UCSD-AML1 (cell line): ENCODE measurements around the gene CR1L.
"Not testable (repeated sequence)": the region's sequence is repeated elsewhere in the genome, so short reads cannot be mapped to it uniquely, and the experiment has no call there.

Source experiments
- DNase-seq: peaks from one replicate; lab custom pipeline; 2025; ENCODE audit not compliant: unreplicated experiment; lab: John Stamatoyannopoulos, UW

CR1L gene

DNA sequence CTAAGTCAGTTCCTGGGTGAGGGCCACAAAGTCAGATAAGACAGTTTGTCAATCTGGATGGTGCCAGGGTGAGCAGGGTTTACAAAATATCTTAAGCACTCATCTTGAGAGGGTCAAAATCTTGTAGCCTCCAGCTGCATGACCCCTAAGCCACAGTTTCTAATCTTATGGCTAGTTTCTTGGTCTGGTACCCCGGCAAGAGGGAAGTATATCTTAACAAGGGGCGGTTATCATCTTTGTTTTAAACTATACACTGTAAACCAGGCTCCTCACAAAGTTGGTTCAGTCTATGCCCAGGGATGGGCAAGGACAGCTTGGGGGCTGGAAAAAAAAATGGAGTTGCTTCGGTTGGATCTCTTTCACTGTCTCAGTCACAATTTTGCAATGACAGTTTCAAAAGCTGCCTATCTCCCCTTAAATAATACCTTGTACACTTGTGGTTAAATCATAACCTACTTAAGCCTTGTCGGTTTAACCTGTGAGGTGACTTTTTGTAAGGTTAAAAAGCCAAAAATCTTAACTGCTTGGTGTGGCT, 99.1 kb downstream of the CR1L start:
- no peak for DNase-seq

DNA sequence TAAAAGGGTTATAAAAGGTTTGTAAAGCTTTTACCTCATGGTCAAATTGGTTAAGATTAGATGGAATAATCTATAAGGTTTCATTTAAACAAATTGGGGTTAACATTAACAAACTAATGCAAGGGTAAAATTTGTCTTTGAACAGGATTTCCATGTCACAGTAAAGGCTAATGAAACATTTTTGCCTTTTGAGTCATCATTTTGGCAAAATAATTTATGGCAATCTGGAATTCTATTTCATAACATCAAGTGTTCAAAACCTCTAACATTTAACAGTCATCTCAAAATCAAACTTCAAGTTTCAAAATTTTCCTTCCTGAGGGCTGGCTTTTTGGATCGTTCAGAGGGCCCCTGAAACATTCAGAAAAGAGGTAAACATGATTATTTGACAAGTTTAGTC, 100.4 kb downstream of the CR1L start:
- no peak for DNase-seq

DNA sequence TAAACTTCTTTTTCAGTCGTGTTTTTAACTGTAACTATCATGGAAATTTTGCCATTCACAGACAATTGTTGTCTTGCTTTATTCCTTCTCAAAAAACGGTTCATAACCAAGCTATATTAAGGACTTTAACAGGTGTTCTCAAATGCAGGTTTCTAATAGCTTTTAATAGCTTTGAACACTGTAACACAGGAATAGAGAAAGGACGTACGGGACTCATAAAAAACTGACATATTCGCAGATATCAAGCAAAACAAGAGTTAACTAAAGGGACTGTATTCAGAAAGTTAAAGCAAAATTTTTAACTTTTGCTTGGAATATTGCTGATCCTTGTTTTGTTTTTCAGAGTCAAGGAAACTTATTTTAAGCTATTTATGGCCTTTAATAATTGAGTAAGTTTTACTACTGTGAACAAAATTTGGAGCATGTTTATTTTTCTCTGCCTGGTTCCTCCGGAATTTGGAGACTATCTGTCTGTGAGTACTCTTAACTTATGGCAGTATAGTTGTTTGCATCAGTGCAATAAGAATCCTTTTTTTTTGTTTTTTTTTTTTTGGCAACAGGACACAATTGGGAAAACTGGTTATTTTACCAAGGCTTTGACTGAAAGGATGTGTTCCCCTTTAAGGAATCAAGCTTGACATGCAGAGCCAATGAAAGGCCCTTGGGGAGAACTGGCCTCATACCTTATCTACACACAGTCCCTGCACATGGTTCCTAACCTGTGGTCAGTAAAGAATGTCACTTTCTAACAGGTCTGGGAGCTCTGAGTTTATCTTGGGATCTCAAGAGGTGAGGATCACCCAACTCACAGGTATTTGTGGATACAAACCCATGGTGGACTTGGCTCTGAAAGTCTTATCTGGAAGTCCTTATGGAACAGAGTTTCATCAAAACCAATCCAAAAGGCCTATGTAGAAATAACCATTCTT, 101.2 kb downstream of the CR1L start:
- DNase-seq, result no peak

DNA sequence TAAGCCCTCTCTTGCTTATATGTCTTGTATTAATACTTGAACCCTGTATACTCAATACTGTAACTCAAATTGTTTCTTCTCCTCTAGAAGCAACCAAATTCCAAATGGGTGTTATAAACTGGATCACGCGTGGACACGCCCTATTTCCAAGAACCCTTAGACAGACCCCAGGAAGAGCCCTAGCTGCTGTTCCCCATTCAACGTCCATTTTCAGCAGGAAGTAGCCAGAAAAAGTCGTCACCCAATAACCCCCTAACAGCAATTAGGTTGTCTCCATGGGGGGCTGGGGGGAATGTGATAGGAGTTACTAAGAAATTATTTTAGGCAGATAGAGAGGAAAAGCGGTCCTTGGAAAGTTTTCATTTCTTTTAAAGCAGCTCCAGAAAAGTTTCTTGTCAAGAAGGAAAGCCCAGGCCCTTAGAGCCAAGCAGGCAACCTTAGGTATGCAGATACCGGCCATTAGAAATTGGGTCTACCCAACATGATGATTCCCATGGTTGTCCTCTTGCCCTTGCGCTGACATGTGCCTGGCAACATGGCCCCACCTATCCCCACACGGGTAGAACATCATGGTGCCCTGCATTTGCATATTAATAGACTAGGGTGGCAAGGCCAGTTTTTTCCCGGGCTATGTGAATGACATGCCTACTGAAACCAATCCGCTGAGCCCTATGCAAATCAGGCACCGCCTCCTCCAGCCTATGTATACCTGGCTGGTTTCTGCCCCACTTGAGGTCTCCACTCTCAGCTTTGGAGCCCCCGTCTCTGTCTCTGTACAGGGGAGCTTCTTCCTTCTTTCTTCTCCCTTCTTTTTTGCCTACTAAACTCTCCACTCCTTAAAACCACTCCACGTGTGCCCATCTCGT, 102.9 kb downstream of the CR1L start:
- DNase-seq, result no peak

- DNase-seq, result no peak
Observed at GRCh38 chr1:207748737-207749528, 104.0 kb downstream of the CR1L start.

DNA sequence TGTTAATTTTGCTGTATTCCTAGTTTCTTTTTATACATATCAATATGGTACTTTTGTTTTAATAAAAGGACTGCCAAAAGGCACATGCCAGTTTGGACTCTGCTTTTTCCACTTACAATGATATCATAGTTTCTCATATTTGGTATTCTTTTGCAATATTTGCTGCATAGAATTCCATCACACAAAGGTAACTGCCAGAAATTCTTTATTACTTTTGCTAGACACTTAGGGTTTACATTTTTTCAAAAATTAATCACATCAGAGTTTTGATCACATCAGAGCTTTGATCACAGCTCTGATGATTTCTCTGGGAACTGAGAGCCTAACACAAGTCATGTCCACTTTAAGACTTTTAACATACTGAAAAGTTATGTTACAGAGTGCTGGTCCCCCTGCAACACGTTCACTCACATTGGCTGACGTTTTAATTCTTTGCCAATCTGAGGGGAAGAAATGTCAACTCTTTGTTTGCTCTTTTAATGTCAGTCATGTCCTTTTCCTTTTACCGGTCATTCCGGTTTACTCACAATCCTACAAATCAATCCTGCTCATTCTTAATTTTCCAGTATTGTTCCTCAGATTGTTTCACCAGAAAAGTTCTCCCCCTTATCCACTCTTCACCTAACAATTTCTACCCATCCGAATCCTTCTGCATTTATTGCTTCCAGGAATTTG, 105.8 kb downstream of the CR1L start:
- DNase-seq, result no peak

DNA sequence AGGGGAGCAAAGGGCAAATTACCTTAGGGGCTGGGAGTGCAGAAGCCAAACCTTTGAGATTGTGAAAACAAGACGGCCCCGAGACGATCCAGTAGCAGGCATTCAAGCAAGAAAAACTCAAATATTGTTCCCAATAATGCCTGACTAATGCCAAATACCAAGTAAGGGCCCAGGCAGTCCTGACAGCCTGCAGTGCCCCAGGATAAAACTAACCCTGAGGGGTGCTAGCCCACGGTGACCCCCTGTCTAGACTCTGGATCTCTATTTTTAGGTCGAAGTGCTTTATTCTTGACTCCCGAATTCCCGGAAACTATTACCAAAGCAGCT, 106.5 kb downstream of the CR1L start:
- DNase-seq, result not testable (repeated sequence)

DNA sequence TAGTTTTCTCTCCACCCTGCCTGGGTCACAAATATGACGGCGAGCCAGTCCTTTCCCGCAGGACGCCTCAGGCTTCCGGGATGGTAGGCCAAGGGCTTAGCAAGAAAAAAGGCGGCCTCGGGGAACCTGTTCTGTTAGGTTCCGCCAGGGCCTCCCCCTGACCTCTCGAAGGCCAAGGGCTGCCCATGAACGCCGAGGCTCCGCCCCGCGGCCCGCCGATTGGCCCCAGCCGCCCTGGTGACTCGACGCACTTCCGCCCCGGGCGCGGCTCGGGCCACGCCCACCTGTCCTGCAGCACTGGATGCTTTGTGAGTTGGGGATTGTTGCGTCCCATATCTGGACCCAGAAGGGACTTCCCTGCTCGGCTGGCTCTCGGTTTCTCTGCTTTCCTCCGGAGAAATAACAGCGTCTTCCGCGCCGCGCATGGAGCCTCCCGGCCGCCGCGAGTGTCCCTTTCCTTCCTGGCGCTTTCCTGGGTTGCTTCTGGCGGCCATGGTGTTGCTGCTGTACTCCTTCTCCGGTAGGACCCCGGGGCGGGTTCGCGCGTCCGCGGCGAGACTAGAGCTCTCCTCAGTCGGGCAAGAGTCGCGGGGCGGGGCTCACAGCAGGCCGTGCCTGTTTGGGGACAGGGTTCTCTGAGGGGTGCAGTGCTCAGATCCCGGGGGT, 107.0 kb downstream of the CR1L start, which contains the start of gene CD46:
Gene CD46 (plus strand): TSS at position 265 of the 666 bp plus-strand sequence. CDS start 159 bp downstream, at position 424.
- peak; percentile 99 for DNase-seq

- DNase-seq, result peak; percentile 48
Observed at GRCh38 chr1:207752456-207752998, 107.6 kb downstream of the CR1L start.

- no peak for DNase-seq
Observed at GRCh38 chr1:207753611-207754010, 108.7 kb downstream of the CR1L start.

DNA sequence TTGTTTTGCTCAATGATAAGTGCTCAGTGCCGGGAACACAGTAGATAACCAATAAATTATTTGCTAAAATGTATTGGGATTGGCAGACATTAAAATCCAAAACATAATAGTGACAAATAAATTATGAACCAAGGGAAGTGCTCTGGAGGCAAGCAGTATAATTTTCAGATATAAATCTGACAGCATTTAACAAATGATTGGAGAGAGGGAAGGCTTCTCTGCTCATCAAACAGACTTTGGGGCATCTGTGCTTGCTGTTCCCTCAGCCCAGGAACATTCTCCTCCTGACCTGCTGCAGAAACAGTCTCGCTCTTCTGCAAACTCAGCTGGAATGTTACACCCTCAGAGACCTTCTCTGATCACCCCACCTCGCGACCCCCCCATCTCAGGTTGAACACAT, 109.1 kb downstream of the CR1L start:
- DNase-seq, result no peak

- DNase-seq, result no peak
Observed at GRCh38 chr1:207754974-207755700, 110.2 kb downstream of the CR1L start.

GRCh38 chr1:207755846-207756693, 111.1 kb downstream of the CR1L start:
- no peak for DNase-seq

GRCh38 chr1:207762622-207763021, 117.7 kb downstream of the CR1L start:
- DNase-seq, result no peak

GRCh38 chr1:207763091-207763490, 118.2 kb downstream of the CR1L start:
- DNase-seq, result no peak

- DNase-seq, result no peak
Observed at GRCh38 chr1:207763972-207764371, 119.0 kb downstream of the CR1L start.

DNA sequence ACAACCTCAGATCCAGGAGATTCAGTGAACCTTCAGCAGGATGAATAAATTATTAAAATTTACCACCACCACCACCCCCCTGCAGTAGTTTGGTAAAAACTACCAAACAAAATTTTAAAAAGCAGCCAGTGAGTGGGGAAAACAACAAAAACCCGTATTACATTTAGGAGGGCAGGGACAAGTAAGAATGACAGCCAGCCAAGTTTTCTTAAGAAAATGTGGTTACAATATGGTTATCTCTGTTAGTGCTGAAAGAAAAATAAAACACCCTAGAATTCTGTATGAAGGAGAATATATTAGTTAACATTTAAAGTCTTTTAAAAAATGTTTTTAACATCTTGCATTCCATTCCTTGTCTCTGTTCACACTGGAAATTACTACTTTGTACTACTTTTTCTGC, 121.6 kb downstream of the CR1L start:
- DNase-seq, result no peak

DNA sequence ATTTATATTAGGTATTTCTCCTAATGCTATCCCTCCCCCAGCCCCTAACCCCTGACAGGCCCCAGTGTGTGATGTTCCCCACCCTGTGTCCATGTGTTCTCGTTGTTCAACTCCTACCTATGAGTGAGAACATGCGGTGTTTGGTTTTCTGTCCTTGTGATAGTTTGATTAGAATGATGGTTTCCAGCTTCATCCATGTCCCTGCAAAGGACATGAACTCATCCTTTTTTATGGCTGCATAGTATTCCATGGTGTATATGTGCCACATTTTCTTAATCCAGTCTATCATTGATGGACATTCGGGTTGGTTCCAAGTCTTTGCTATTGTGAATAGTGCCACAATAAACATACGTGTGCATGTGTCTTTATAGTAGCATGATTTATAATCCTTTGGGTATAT, 125.6 kb downstream of the CR1L start:
- not testable (repeated sequence) for DNase-seq
